C4-2B (cell line): Measurements from ENCODE around the gene EFNA5.

ENCODE experiments used
- ZFX ChIP-seq: fragments of 450-650 bp; IDR thresholded peaks from 2 replicates; pipeline ENCODE4 v1.6.1; 2017
- TF ChIP-seq, protein P1 (sequence below): fragments of 450-650 bp; conservative IDR thresholded peaks from 2 replicates; pipeline ENCODE4 v1.5.1; 2017; ENCODE audit warnings: mild to moderate bottlenecking

DNA sequence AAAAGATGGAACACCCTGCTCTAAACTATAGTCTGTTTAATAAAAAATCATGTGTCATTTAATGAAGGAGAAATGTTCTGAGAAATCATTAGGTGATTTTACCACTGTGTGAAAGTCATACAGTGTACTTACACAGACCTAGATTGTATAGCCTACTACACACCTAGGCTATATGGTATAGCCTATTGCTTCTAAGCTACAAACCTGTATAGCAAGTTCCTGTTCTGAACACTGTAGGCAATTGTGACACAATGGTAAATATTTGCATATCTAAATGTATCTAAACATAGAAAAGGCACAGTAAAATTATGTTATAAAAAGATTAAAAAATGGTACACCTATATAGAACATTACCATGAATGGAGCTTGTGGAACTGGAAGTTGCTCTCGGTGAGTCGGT is 40.6 kb downstream of the EFNA5 start:
- TF ChIP-seq, protein P1, sequence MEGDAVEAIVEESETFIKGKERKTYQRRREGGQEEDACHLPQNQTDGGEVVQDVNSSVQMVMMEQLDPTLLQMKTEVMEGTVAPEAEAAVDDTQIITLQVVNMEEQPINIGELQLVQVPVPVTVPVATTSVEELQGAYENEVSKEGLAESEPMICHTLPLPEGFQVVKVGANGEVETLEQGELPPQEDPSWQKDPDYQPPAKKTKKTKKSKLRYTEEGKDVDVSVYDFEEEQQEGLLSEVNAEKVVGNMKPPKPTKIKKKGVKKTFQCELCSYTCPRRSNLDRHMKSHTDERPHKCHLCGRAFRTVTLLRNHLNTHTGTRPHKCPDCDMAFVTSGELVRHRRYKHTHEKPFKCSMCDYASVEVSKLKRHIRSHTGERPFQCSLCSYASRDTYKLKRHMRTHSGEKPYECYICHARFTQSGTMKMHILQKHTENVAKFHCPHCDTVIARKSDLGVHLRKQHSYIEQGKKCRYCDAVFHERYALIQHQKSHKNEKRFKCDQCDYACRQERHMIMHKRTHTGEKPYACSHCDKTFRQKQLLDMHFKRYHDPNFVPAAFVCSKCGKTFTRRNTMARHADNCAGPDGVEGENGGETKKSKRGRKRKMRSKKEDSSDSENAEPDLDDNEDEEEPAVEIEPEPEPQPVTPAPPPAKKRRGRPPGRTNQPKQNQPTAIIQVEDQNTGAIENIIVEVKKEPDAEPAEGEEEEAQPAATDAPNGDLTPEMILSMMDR = no peak
- no peak for TF ChIP-seq ZFX
